ENCODE measurements around the gene FGF21.
"Not testable (repeated sequence)": the region's sequence is repeated elsewhere in the genome, so short reads cannot be mapped to it uniquely, and the experiment has no call there.

Gene FGF21

DNA sequence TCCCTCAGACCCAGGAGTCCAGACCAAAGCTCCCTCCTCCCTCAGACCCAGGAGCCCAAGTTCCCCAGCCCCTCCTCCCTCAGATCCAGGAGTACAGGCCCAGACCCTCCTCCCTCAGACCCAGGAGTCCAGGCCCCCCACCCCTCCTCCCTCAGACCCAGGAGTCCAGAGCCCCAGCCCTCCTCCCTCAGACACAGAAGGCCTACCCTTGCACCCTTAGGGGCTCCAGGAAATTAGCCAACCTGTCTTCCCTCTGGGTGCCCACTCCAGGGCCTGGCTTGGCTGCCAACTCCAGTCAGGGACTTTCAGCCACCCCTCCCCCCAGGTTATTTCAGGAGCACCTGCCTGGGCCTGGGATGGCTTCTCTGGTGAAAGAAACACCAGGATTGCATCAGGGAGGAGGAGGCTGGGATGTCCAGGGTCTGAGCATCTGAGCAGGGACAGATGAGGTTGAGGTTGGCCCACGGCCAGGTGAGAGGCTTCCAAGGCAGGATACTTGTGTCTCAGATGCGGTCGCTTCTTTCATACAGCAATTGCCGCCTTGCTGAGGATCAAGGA, at the start of gene FGF21:
FGF21 (plus strand) TSS at position 441 of the 558 bp plus-strand sequence. CDS start 713 bp downstream, outside the sequence.
- no peak for DNase-seq (ENCODE audit: low spot score)

DNA sequence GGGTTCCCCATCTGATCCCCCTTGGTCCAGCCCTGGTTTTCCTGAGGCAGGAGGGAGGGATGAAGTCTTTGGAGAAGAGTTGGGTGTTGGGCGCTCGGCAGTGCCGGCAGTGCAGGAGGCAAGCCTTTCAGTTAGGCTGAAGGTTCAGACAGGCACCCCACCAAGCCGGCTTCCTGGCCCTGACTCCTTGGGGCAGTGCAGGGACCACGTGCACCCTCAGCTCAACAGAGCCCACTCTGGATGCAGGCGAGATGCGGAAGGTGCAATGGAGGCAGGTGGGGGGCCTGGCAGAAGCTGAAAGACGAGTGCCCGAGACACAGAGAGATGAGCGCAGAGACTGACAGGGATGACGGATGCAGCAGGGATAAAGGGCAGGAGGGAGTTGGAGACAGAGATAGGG, 46.9 kb upstream of the FGF21 start:
- no peak for DNase-seq (ENCODE audit: low spot score)

- no peak for DNase-seq (ENCODE audit: low spot score)
Measured at GRCh38 chr19:48711106-48711662, 44.1 kb upstream of the FGF21 start.

- DNase-seq (ENCODE audit: low spot score), result no peak
Measured at GRCh38 chr19:48713041-48713863, 42.1 kb upstream of the FGF21 start.

DNA sequence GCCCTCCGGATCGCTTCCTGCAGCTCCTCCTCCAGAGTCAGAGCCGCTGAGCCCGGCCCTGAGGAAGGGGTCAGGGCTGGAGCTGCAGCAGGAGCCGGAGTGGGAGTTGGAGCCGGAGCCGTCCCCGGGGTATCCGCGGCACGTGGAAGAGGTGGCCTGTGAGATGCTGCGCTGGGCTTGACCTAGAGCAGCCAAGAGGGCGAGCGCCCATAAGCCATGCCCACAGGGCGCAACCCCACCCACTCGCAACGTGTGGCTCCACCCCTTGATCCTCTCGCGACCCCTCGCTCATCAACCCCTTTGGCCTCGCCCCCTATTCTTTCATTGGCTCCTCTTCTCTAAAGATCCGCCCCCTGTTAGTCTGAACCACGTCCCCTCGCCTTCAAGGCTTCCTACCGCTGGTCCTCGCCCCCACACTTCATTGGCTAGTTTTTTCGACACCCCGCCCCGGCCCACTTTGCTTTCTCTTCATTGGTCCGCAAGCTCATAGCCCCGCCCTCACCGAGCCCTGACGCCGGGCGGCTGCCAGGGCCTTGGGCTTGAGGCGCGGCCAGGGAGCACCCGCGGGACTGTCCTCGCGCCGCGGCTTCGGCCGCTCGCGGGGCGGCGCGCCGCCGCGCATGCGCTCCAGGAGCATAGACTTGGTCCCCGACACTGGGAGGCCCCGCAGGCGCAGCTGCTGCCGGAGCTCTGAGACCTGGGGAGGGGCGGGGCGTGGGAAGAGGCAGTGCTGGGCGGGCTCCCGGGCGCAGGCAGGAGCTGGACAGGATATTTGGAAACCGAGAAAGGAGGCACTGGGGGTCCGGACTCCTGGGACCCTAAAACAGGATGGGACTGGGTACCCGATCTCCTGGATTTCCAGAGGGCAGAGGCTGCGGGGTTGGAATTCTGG, 41.2 kb upstream of the FGF21 start:
- DNase-seq (ENCODE audit: low spot score), result peak; percentile 99

GRCh38 chr19:48714759-48715675, 40.3 kb upstream of the FGF21 start:
- DNase-seq (ENCODE audit: low spot score), result no peak

GRCh38 chr19:48715681-48716171, 39.6 kb upstream of the FGF21 start:
- DNase-seq (ENCODE audit: low spot score), result no peak

DNA sequence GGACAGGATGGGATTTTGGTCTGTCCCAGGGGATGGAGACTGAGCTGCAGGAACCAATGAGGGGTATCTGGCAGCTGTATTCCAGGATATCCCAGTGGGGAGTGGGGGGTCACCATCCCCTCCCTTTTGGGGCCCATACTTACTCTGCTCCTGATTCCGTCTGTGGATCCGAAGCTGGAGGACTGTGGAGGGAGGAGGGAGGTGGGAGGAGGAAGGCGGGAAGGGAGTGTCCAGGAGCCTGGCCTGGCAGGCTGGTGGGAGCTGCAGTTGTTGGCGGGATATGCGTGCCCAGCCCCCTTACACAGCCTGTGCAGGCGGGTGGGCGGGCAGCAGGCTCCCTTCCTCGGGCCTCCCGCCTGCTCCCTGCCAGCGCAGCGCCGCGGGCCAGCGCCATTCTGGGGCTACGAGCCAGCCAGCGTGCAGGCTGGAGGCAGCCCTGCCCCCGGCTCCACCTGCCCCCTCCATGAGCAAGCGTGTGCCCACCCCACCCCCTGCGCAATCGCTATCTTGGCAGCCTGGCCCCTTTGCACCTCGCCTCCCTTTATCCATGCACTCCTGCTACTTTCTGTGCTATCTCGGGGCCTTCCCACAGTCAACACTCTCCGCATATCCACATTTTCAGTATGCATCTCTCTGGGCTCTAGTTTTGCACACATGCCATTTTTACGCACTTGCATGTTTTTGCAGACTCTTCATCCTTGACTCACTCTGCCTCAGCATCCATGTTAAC, 38.6 kb upstream of the FGF21 start:
- no peak for DNase-seq (ENCODE audit: low spot score)

GRCh38 chr19:48718106-48718505, 37.2 kb upstream of the FGF21 start:
- not testable (repeated sequence) for DNase-seq (ENCODE audit: low spot score)

- DNase-seq (ENCODE audit: low spot score), result no peak
Measured at GRCh38 chr19:48718711-48719231, 36.6 kb upstream of the FGF21 start.

- DNase-seq (ENCODE audit: low spot score), result no peak
Measured at GRCh38 chr19:48719263-48720171, 35.8 kb upstream of the FGF21 start, which contains the start of gene MAMSTR. MAMSTR (minus strand) TSS chr19:48719725; CDS start chr19:48719031, 694 bp downstream.

DNA sequence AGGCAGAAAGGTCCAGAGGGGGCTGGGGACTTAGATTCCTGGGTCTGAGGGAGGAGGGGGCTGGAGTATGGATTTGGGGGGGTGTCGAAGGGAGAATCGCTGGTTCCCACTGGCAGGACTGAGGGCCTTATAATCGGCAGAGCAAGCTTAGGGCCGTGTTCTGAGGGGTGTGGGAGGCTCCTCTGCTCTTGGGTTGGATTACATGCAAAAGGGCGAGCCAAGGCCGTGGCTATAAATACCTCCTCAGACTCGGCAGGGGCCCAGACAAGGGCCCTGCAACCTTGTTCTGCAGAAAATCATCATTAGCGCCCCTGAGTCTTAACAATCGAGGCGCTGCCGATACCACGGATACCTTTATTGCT, 35.1 kb upstream of the FGF21 start:
- no peak for DNase-seq (ENCODE audit: low spot score)

GRCh38 chr19:48720613-48721296, 34.6 kb upstream of the FGF21 start:
- DNase-seq (ENCODE audit: low spot score), result no peak

DNA sequence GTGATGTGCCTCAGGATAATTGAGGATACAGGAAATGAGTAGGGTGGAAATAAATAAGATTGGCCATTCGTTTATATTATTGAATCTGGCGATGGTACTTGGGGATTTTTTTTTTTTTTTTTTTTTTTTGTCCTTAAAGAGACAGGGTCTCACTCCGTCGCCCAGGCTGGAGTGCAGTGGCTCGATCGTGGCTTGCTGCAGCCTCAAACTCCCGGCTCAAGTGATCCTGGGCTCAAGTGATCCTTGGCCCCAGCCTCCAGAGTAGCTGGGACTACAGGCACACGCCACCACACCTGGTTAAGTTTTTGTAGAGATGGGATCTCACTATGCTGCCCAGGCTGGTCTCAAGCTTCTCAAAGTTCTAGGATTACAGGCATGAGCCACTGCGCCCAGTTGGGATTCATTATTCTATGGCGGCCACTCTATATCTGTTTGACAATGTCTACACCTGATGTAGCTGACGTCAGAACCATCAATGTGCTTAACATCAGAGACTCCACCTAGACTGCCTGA, 33.1 kb upstream of the FGF21 start:
- DNase-seq (ENCODE audit: low spot score), result no peak

GRCh38 chr19:48724796-48725753, 30.2 kb upstream of the FGF21 start:
- peak; percentile 100 for DNase-seq (ENCODE audit: low spot score)

DNA sequence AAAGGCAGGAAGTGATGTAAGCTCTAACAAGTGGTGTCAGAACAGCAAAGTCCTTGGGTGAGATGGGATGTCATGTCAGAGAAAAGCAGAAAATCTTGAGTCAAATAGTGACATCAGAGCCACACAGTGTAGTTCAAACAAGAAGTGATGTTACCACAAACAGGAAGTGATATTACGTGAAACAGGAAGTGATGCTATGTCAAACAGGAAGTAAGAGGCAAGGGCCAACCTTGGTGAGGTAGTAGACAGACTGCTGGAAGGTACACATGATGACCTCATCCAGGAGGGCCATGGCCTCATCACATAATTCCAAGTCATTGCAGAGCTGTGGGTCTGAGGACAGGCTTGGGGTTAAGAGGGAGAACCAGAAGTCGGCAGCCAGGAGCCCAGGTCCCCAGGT, 28.8 kb upstream of the FGF21 start:
- peak; percentile 88 for DNase-seq (ENCODE audit: low spot score)
